ENCODE measurements around the gene TGFBR3L. TPM values are rescaled to one million over a fixed set of nuclear protein-coding genes. Genes with fewer than 3 reads are reported as not detected.

TGFBR3L gene
- total and polyA plus RNA-seq, 2 of the 8 experiments (the other 6 are each of a cell fraction or from before 2014, with no cell fraction given) = 3.1 to 3.7 TPM

DNA sequence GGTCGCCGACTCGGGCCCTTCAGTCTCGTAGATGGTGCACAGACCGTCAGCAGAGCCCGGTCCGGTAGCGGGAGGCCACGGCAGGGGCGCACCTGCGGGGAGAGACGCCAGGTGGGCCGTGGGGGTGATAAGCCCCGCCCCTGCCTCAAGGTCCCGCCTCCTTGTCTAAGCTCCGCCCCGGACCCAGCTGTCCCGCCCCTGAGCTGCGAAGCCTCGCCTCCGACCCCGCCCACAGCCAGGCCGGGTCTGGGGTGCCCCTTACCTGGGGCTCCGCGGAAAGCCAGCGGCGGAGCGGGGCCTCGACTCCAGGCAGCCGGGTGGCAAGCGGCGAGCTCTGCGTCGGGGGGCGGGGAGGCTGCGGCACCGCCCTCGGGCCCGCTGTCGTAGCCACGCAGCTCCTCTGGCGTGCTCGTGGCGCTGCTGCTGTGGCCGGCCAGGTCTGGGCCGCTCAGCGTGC, 45.1 kb upstream of the TGFBR3L start (continued):
- no peak for TF ChIP-seq E2F6 (IDR thresholded peaks at IDR 0.05)

Measured in H1 (cell line).